ENCODE results near the gene LEPR.
A peak's percentile ranks its signal among the peaks of the same experiment; 100 is the strongest.
"Not testable (repeated sequence)": the region's sequence is repeated elsewhere in the genome, so short reads cannot be mapped to it uniquely, and the experiment has no call there.

LEPR gene

DNA sequence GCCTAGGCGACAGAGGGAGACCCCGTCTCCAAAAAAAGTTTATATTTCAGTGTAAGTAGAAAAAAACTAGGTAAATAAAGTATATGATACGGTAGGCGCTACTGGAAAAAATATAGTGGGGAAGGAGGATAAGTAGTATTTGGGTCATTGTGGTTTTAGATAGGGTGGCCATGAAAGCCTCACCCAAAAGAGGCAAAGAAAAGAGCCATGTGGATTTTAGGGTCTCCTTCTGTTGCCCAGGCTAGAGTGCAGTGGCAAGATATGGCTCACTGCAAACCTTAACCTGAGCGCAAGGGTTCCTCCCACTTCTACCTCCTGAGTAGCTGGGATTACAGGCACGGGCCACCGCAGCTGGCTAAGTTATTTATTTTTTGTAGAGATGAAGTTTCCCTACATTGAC lies 17.1 kb downstream of the LEPR start:
- Histone ChIP-seq H3K27ac (ENCODE audit: low read depth, low read length) (no peak overlapping the region), H3K36me3 (ENCODE audit: control insufficient read depth, insufficient read depth, low read length) (no peaks in the 10 kb centered on the region; the same call in 1 of the 2 replicates), H3K9me3 (ENCODE audit: control insufficient read depth, insufficient read depth, low read length) (0 out of 2 replicates have a peak, but pooled peaks cover under 1% of the 10 kb centered on the region), H3K27me3 (ENCODE audit: control insufficient read depth, insufficient read depth, low read length) (no peaks in the 10 kb centered on the region), H3K4me3 (ENCODE audit: low read depth, low read length) (no peak overlapping the region), H3K9ac (ENCODE audit: low read depth, low read length) (no peak overlapping the region), H3K4me1 (ENCODE audit: control insufficient read depth, insufficient read depth, low read length) (peaks cover 18% of the 10 kb centered on the region)

GRCh38 chr1:65440322-65440900 lies 19.9 kb downstream of the LEPR start:
- H3K9me3 ChIP-seq (ENCODE audit: control insufficient read depth, insufficient read depth, low read length): 0 out of 2 replicates have a peak, but pooled peaks cover 3% of the 10 kb centered on the region
- H3K9ac ChIP-seq (ENCODE audit: low read depth, low read length): no peak overlapping the region
- H3K27me3 ChIP-seq (ENCODE audit: control insufficient read depth, insufficient read depth, low read length): no peaks in the 10 kb centered on the region
- H3K36me3 ChIP-seq (ENCODE audit: control insufficient read depth, insufficient read depth, low read length): no peaks in the 10 kb centered on the region; the same call in 1 of the 2 replicates
- no peak overlapping the region for H3K4me3 ChIP-seq (ENCODE audit: low read depth, low read length)
- peaks cover 23% of the 10 kb centered on the region for H3K4me1 ChIP-seq (ENCODE audit: control insufficient read depth, insufficient read depth, low read length)
- no peak overlapping the region for H3K27ac ChIP-seq (ENCODE audit: low read depth, low read length)

DNA sequence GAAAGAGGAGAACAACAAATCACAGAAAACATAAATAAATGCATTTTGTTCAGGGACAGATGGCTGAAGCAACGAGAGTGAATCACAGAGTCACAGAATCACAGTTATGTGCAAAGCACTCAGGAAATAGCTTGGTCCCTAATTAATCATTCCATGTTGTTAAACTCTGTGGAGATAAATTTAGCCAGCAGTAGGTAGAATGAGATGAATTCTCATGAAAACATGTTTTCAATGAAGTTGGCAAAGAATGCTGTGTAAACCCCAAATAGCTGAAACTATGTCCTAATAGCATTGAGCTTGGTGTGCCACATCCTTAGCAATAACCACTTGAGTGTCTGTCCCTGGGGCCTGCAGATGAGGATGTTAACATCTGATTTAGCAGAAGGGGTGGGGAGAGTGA lies 20.4 kb downstream of the LEPR start:
- Histone ChIP-seq H3K4me1 (ENCODE audit: control insufficient read depth, insufficient read depth, low read length) (peaks cover 24% of the 10 kb centered on the region), H3K36me3 (ENCODE audit: control insufficient read depth, insufficient read depth, low read length) (no peaks in the 10 kb centered on the region; the same call in 1 of the 2 replicates), H3K4me3 (ENCODE audit: low read depth, low read length) (no peak overlapping the region), H3K27ac (ENCODE audit: low read depth, low read length) (no peak overlapping the region), H3K9ac (ENCODE audit: low read depth, low read length) (no peak overlapping the region), H3K9me3 (ENCODE audit: control insufficient read depth, insufficient read depth, low read length) (0 out of 2 replicates have a peak, but pooled peaks cover 3% of the 10 kb centered on the region), H3K27me3 (ENCODE audit: control insufficient read depth, insufficient read depth, low read length) (no peaks in the 10 kb centered on the region)

GRCh38 chr1:65441464-65441863 lies 21.0 kb downstream of the LEPR start:
- Histone ChIP-seq H3K27ac (ENCODE audit: low read depth, low read length) (no peak overlapping the region), H3K9ac (ENCODE audit: low read depth, low read length) (no peak overlapping the region), H3K27me3 (ENCODE audit: control insufficient read depth, insufficient read depth, low read length) (no peaks in the 10 kb centered on the region)

DNA sequence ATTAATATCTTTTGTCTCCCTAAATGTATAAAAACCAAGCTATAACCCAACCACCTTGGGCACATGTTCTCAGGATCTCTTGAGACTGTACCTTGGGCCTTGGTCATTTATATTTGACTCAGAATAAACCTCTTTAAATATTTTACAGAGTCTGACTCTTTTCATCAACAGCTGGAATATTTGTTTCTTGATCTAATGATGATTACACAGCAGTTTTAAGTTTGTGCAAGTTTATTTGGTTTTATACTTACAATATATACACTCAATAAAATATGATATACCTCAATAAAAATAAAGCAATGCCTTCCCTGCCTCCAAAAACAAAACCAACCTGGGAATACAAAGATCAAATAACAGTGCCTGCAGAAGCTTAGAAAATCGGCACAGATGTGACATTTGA lies 22.0 kb downstream of the LEPR start:
- Histone ChIP-seq H3K36me3 (ENCODE audit: control insufficient read depth, insufficient read depth, low read length) (no peaks in the 10 kb centered on the region), H3K4me1 (ENCODE audit: control insufficient read depth, insufficient read depth, low read length) (peaks cover 24% of the 10 kb centered on the region), H3K4me3 (ENCODE audit: low read depth, low read length) (no peak overlapping the region), H3K9me3 (ENCODE audit: control insufficient read depth, insufficient read depth, low read length) (0 out of 2 replicates have a peak, but pooled peaks cover 3% of the 10 kb centered on the region), H3K27me3 (ENCODE audit: control insufficient read depth, insufficient read depth, low read length) (no peaks in the 10 kb centered on the region), H3K9ac (ENCODE audit: low read depth, low read length) (no peak overlapping the region), H3K27ac (ENCODE audit: low read depth, low read length) (no peak overlapping the region)

More at GRCh38 chr1:65441464-65441863, 21.0 kb downstream of the LEPR start:
- H3K9me3 ChIP-seq (ENCODE audit: control insufficient read depth, insufficient read depth, low read length): 0 out of 2 replicates have a peak, but pooled peaks cover 3% of the 10 kb centered on the region
- H3K4me3 ChIP-seq (ENCODE audit: low read depth, low read length): no peak overlapping the region
- H3K36me3 ChIP-seq (ENCODE audit: control insufficient read depth, insufficient read depth, low read length): no peaks in the 10 kb centered on the region
- H3K4me1 ChIP-seq (ENCODE audit: control insufficient read depth, insufficient read depth, low read length): peaks cover 24% of the 10 kb centered on the region

- H3K27me3 ChIP-seq (ENCODE audit: control insufficient read depth, insufficient read depth, low read length): no peaks in the 10 kb centered on the region
Measured at GRCh38 chr1:65443647-65444046, 23.2 kb downstream of the LEPR start.

GRCh38 chr1:65444128-65444640 lies 23.7 kb downstream of the LEPR start:
- Histone ChIP-seq H3K4me3 (ENCODE audit: low read depth, low read length) (0 out of 2 replicates have a peak overlapping the region, but pooled peaks have one; percentile 23), H3K36me3 (ENCODE audit: control insufficient read depth, insufficient read depth, low read length) (no peaks in the 10 kb centered on the region), H3K27ac (ENCODE audit: low read depth, low read length) (peak overlapping the region; percentile 57), H3K27me3 (ENCODE audit: control insufficient read depth, insufficient read depth, low read length) (no peaks in the 10 kb centered on the region), H3K9ac (ENCODE audit: low read depth, low read length) (no peak overlapping the region), H3K9me3 (ENCODE audit: control insufficient read depth, insufficient read depth, low read length) (0 out of 2 replicates have a peak, but pooled peaks cover 3% of the 10 kb centered on the region), H3K4me1 (ENCODE audit: control insufficient read depth, insufficient read depth, low read length) (peaks cover 24% of the 10 kb centered on the region)

More at GRCh38 chr1:65443647-65444046, 23.2 kb downstream of the LEPR start:
- Histone ChIP-seq H3K4me3 (ENCODE audit: low read depth, low read length) (no peak overlapping the region), H3K4me1 (ENCODE audit: control insufficient read depth, insufficient read depth, low read length) (peaks cover 24% of the 10 kb centered on the region), H3K9ac (ENCODE audit: low read depth, low read length) (no peak overlapping the region), H3K27ac (ENCODE audit: low read depth, low read length) (no peak overlapping the region), H3K36me3 (ENCODE audit: control insufficient read depth, insufficient read depth, low read length) (no peaks in the 10 kb centered on the region), H3K9me3 (ENCODE audit: control insufficient read depth, insufficient read depth, low read length) (0 out of 2 replicates have a peak, but pooled peaks cover 3% of the 10 kb centered on the region)

GRCh38 chr1:65445837-65446236 lies 25.4 kb downstream of the LEPR start:
- Histone ChIP-seq H3K4me3 (ENCODE audit: low read depth, low read length) (no peak overlapping the region), H3K9me3 (ENCODE audit: control insufficient read depth, insufficient read depth, low read length) (0 out of 2 replicates have a peak, but pooled peaks cover 3% of the 10 kb centered on the region), H3K36me3 (ENCODE audit: control insufficient read depth, insufficient read depth, low read length) (no peaks in the 10 kb centered on the region), H3K27me3 (ENCODE audit: control insufficient read depth, insufficient read depth, low read length) (no peaks in the 10 kb centered on the region), H3K9ac (ENCODE audit: low read depth, low read length) (no peak overlapping the region), H3K27ac (ENCODE audit: low read depth, low read length) (no peak overlapping the region), H3K4me1 (ENCODE audit: control insufficient read depth, insufficient read depth, low read length) (peaks cover 23% of the 10 kb centered on the region)

- Histone ChIP-seq H3K4me3 (ENCODE audit: low read depth, low read length) (no peak overlapping the region), H3K27me3 (ENCODE audit: control insufficient read depth, insufficient read depth, low read length) (no peaks in the 10 kb centered on the region), H3K9me3 (ENCODE audit: control insufficient read depth, insufficient read depth, low read length) (no peaks in the 10 kb centered on the region), H3K36me3 (ENCODE audit: control insufficient read depth, insufficient read depth, low read length) (no peaks in the 10 kb centered on the region), H3K9ac (ENCODE audit: low read depth, low read length) (no peak overlapping the region), H3K4me1 (ENCODE audit: control insufficient read depth, insufficient read depth, low read length) (peaks cover 9% of the 10 kb centered on the region), H3K27ac (ENCODE audit: low read depth, low read length) (no peak overlapping the region)
Measured at GRCh38 chr1:65449214-65449823, 28.9 kb downstream of the LEPR start.

DNA sequence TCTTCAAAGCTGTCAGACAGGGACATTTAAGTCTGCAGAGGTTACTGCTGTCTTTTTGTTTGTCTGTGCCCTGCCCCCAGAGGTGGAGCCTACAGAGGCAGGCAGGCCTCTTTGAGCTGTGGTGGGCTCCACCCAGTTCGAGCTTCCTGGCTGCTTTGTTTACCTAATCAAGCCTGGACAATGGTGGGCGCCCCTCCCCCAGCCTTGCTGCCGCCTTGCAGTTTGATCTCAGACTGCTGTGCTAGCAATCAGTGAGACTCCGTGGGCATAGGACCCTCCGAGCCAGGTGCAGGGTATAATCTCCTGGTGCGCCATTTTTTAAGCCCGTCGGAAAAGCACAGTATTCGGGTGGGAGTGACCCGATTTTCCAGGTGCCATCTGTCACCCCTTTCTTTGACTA lies 35.2 kb downstream of the LEPR start:
- H3K9ac ChIP-seq (ENCODE audit: low read depth, low read length); H3K4me3 ChIP-seq (ENCODE audit: low read depth, low read length); H3K27me3 ChIP-seq (ENCODE audit: control insufficient read depth, insufficient read depth, low read length); H3K27ac ChIP-seq (ENCODE audit: low read depth, low read length); H3K36me3 ChIP-seq (ENCODE audit: control insufficient read depth, insufficient read depth, low read length); H3K9me3 ChIP-seq (ENCODE audit: control insufficient read depth, insufficient read depth, low read length); H3K4me1 ChIP-seq (ENCODE audit: control insufficient read depth, insufficient read depth, low read length): not testable (repeated sequence)

DNA sequence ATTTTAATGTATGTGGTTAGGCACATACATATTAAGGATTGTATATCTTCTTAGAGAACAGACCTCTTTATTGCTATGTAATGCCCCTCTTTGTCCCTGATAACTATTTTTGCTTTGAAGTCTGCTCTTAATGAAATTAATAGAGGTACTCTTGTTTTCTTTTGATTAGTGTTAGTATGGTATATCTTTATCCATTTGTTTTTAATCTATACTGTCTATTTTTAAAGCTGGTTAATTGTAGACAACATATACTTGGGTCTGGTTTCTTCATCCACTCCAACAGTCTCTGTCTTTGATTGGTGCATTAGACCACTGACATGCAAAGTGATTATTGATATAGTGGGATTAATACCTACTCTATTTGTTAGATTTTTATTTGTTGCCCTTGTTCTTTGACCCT lies 36.0 kb downstream of the LEPR start:
- H3K4me3 ChIP-seq (ENCODE audit: low read depth, low read length): no peak overlapping the region

More for the DNA sequence above, 36.0 kb downstream of the LEPR start:
- Histone ChIP-seq H3K27me3 (ENCODE audit: control insufficient read depth, insufficient read depth, low read length) (no peaks in the 10 kb centered on the region), H3K9me3 (ENCODE audit: control insufficient read depth, insufficient read depth, low read length) (peaks cover 7% of the 10 kb centered on the region; the same call in 1 of the 2 replicates), H3K36me3 (ENCODE audit: control insufficient read depth, insufficient read depth, low read length) (no peaks in the 10 kb centered on the region), H3K27ac (ENCODE audit: low read depth, low read length) (no peak overlapping the region), H3K4me1 (ENCODE audit: control insufficient read depth, insufficient read depth, low read length) (peaks cover 6% of the 10 kb centered on the region), H3K9ac (ENCODE audit: low read depth, low read length) (no peak overlapping the region)

Measured in HUES48 (cell line).